A673 (cell line): ENCODE data around the gene E2F3.

ENCODE experiments used
- EZH2 ChIP-seq: fragments of 200-600 bp; sonication (generic); IDR thresholded peaks from 2 replicates; pipeline ENCODE4 v1.6.1; 2017; ENCODE audit warnings: borderline replicate concordance, low read depth, mild to moderate bottlenecking, mixed read lengths, antibody characterized with exemption, low read length; ENCODE audit not compliant: poor library complexity, severe bottlenecking
- TF ChIP-seq, protein P1 (sequence below): fragments of 300-800, 200-600 bp; sonication (generic); conservative IDR thresholded peaks from 2 replicates; pipeline ENCODE4 v1.5.1; 2017; ENCODE audit warnings: low read depth, mild to moderate bottlenecking, antibody characterized with exemption, low read length, moderate library complexity, mixed read lengths

- no peak for TF ChIP-seq EZH2
- TF ChIP-seq, protein P1, sequence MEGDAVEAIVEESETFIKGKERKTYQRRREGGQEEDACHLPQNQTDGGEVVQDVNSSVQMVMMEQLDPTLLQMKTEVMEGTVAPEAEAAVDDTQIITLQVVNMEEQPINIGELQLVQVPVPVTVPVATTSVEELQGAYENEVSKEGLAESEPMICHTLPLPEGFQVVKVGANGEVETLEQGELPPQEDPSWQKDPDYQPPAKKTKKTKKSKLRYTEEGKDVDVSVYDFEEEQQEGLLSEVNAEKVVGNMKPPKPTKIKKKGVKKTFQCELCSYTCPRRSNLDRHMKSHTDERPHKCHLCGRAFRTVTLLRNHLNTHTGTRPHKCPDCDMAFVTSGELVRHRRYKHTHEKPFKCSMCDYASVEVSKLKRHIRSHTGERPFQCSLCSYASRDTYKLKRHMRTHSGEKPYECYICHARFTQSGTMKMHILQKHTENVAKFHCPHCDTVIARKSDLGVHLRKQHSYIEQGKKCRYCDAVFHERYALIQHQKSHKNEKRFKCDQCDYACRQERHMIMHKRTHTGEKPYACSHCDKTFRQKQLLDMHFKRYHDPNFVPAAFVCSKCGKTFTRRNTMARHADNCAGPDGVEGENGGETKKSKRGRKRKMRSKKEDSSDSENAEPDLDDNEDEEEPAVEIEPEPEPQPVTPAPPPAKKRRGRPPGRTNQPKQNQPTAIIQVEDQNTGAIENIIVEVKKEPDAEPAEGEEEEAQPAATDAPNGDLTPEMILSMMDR: no peak
Measured at GRCh38 chr6:20473518-20473917, 71.8 kb downstream of the E2F3 start.
